Measurements from ENCODE around the gene CISD3.

Gene CISD3

GRCh38 chr17:38728290-38728831 is 1.8 kb upstream of the CISD3 start:
- no peak for DNase-seq

- no peak for DNase-seq
Observed at GRCh38 chr17:38729368-38729885, 714 bp upstream of the CISD3 start.

GRCh38 chr17:38730526-38731379 is 612 bp downstream of the CISD3 start:
- peak; percentile 49 for DNase-seq

GRCh38 chr17:38731526-38732294 is 1.6 kb downstream of the CISD3 start:
- no peak for DNase-seq

- no peak for DNase-seq
Observed at GRCh38 chr17:38732376-38733281, 2.5 kb downstream of the CISD3 start.

GRCh38 chr17:38733282-38733981 is 3.3 kb downstream of the CISD3 start:
- no peak for DNase-seq

- DNase-seq, result no peak
Observed at GRCh38 chr17:38733982-38734973, 4.1 kb downstream of the CISD3 start.

GRCh38 chr17:38735161-38735997 is 5.2 kb downstream of the CISD3 start:
- DNase-seq, result no peak

- DNase-seq, result no peak
Observed at GRCh38 chr17:38738007-38738662, 8.0 kb downstream of the CISD3 start.

- no peak for DNase-seq
Observed at GRCh38 chr17:38738686-38739085, 8.5 kb downstream of the CISD3 start.

GRCh38 chr17:38739305-38739704 is 9.2 kb downstream of the CISD3 start:
- no peak for DNase-seq

GRCh38 chr17:38740044-38740443 is 9.9 kb downstream of the CISD3 start:
- no peak for DNase-seq

GRCh38 chr17:38740806-38741205 is 10.7 kb downstream of the CISD3 start:
- DNase-seq, result no peak

GRCh38 chr17:38741461-38741860 is 11.3 kb downstream of the CISD3 start:
- DNase-seq, result no peak

GRCh38 chr17:38741921-38742410 is 11.8 kb downstream of the CISD3 start:
- no peak for DNase-seq

GRCh38 chr17:38742411-38743308 is 12.5 kb downstream of the CISD3 start:
- DNase-seq, result peak; percentile 61

- DNase-seq, result peak; percentile 61
Observed at GRCh38 chr17:38743556-38744171, 13.5 kb downstream of the CISD3 start.

All from NCI-H510A (cell line).